Ovary (tissue), 3 donors: ENCODE data around the gene AFAP1L1.

Experiments
- CTCF ChIP-seq, 3 donors: fragments of 450-650 bp in 2 of 3; fragments of 200-600 bp in 1 of 3; IDR thresholded peaks; one replicate each; pipeline versions ENCODE4 v1.5.1 to v1.8.0; 2016 to 2022; ENCODE audit warnings: antibody characterized with exemption in 3 of 3, mild to moderate bottlenecking in 1 of 3
- POLR2A ChIP-seq: fragments of 450-650 bp; IDR thresholded peaks from one replicate; pipeline ENCODE4 v1.6.1; 2017; ENCODE audit warnings: antibody characterized with exemption, mild to moderate bottlenecking, moderate library complexity
- donor health status: DM: no; HTN: no; CAD: no.

GRCh38 chr5:149223081-149223848, 48.4 kb upstream of the AFAP1L1 start:
- no peak for TF ChIP-seq POLR2A
- no peak for TF ChIP-seq CTCF (IDR thresholded peaks at IDR 0.05)
